HG03097 (cell line): ENCODE data around the gene SLC7A11.
A peak's percentile ranks its signal among the peaks of the same experiment; 100 is the strongest.

Experiments
- ATAC-seq: cut with Tn5 transposase; IDR thresholded peaks from one replicate; pipeline ENCODE4 v1.9.1; 2021; ENCODE audit not compliant: unreplicated experiment, low FRiP score

Gene SLC7A11

GRCh38 chr4:138174981-138175794 lies 67.0 kb downstream of the SLC7A11 start:
- ATAC-seq = no peak

DNA sequence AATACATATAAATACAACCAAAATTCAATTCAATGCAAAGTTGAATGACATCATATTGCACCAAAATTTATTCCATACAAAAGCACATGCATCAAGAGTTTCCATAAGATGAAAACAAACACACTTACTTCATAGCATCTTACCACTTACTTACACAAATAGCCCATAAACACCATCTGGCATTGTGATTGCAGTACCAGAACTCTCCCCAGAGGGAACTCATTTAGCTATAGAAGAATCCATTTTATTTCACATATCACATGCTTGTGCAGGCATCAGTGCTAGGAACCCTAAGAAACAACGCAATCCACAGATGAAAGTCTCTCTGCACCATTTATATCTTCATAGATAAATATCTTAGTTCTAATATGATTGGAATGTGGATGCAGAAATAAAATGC lies 77.9 kb downstream of the SLC7A11 start:
- ATAC-seq = no peak

DNA sequence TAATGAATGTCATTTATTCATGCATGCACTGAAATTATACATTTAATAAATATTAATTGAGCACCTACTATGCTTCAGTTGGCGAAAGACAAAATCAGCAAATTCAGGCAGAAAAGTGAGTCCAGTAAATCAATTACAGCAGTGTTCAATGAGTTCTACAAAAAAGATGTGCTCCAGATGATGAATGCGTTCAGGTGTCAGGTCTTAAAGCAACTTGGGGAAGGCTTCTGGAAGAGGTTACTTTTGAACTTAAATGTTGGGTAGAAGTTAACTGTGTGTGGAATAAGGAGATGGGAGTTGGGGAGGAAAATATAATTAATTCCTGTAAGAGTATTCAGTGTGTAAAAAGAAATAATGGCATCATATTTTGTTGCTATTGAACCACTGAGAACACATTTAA lies 79.0 kb downstream of the SLC7A11 start:
- no peak for ATAC-seq

GRCh38 chr4:138162259-138162658 lies 79.9 kb downstream of the SLC7A11 start:
- no peak for ATAC-seq

DNA sequence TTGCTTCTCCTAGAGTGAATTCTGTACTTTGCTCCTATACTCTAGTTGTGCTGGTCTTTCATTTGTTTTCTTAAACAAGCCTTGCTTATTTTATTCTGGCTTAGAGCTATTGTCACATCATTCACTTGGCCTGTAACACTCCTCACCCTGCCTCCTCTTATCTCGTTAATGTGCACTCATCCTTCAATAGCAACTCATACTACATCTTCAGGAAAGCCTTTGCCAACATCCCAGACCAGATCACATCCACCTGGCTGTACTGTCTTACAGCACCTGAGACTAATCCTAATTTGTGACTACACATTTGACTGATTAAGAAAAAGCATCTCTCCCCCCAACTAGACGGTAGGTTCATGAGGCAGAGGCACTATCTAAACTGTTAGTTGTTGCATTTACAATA lies 80.8 kb downstream of the SLC7A11 start:
- ATAC-seq = no peak

- no peak for ATAC-seq
Measured at GRCh38 chr4:138158746-138159297, 83.3 kb downstream of the SLC7A11 start.

DNA sequence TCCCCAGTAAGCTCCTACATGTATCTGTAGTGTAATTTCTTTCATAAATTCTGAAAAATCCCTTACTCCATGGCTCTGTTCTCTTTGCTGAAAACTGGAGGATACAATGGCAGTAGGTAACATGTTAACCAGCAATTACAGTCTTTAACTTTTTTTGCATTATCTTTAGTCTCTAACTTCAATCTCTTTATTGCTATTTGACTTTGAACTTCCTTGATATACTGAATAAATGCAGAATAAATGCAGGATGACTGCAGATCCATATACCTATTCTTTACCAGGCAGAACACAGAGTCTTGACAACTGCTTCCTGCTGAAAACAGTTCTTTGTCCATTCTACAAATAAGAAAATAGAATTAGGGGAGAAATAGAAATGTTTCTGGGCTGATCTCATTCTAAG lies 101.3 kb downstream of the SLC7A11 start:
- no peak for ATAC-seq

- ATAC-seq = no peak
Measured at GRCh38 chr4:138138774-138139173, 103.4 kb downstream of the SLC7A11 start.

DNA sequence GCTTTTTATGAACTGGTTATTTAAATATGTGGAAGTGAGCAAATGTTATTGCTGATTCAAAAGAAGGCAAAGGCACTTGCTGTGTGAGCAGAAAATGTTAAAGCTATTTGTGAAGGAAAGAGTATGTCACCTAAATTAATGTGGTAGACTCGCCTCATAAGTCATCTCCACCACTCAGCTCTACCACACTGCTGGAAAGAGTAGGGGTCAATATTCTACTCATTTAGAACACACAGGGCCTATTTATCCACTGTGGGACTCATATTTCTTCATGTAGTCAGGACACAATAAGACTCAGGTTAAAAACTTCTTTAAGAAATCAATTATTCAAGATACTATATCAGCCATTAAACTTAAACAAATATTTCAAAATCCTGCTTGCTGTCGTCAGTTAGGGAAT lies 106.5 kb downstream of the SLC7A11 start:
- no peak for ATAC-seq

DNA sequence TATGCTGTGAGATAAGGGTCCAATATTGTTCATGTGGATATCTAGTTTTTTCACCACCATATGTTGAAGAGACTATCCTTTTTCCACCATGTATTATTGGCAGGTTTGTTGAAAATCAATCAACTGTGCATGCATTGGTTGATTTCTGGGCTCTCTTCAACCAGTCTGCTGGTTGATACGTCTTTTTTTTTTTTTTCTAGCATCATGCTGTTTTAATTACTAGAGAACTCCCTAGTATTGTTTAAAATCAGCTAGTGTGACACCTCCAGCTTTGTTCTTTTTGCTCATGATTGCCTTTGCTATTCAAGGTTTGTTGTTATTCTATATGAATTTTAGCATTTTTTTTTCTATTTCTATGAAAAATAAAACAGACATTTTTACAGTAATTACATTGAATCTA lies 123.9 kb downstream of the SLC7A11 start:
- ATAC-seq = no peak

GRCh38 chr4:138115053-138115452 lies 127.1 kb downstream of the SLC7A11 start:
- no peak for ATAC-seq

GRCh38 chr4:138114434-138114833 lies 127.7 kb downstream of the SLC7A11 start:
- peak; percentile 100 for ATAC-seq
